OCI-LY3 (cell line): ENCODE results near the gene SPON1.
"Not testable (repeated sequence)": the region's sequence is repeated elsewhere in the genome, so short reads cannot be mapped to it uniquely, and the experiment has no call there.

Source experiments
- H2AFZ ChIP-seq: fragments of 200-600, 300-600 bp; shearing (Covaris generic); 2 replicates; pipeline ENCODE4 v1.6.0; 2014; ENCODE audit warnings: antibody characterized with exemption, low read depth, low read length
- H3K27ac ChIP-seq: fragments of 200-600, 300-600 bp; sonication (generic); 2 replicates; pipeline ENCODE4 v1.5.1; 2014; ENCODE audit warnings: mild to moderate bottlenecking, low read length, moderate library complexity, mixed read lengths
- H3K27me3 ChIP-seq: fragments of 200-600, 300-600 bp; sonication (generic); 2 replicates; pipeline ENCODE4 v1.6.1; 2014; ENCODE audit warnings: low read depth, low read length, mixed read lengths
- H3K36me3 ChIP-seq: fragments of 200-600, 300-600 bp; sonication (generic); replicated peaks from 2 replicates; pipeline ENCODE3; 2014; ENCODE audit warnings: low read depth, low read length, mixed read lengths
- H3K4me1 ChIP-seq: fragments of 300-600, 200-600 bp; sonication (generic); 2 replicates; pipeline ENCODE4 v1.6.1; 2014; ENCODE audit warnings: low read length, mixed read lengths
- H3K4me2 ChIP-seq: fragments of 200-600, 300-600 bp; sonication (generic); 2 replicates; pipeline ENCODE4 v1.6.1; 2014; ENCODE audit warnings: low read length, mixed read lengths
- H3K4me3 ChIP-seq: fragments of 300-600, 200-600 bp; sonication (generic); 2 replicates; pipeline ENCODE4 v1.5.1; 2014; ENCODE audit warnings: antibody characterized with exemption, mild to moderate bottlenecking, low read length, moderate library complexity
- H3K79me2 ChIP-seq: fragments of 300-600, 200-600 bp; shearing (Covaris generic); 2 replicates; pipeline ENCODE4 v1.6.1; 2014; ENCODE audit warnings: mild to moderate bottlenecking, low read length, mixed read lengths
- H3K9ac ChIP-seq: fragments of 300-600, 200-600 bp; shearing (Covaris generic); 2 replicates; pipeline ENCODE4 v1.6.0; 2014; ENCODE audit warnings: mild to moderate bottlenecking, low read length, moderate library complexity
- H3K9me3 ChIP-seq: fragments of 200-600, 300-600 bp; shearing (Covaris generic); 2 replicates; pipeline ENCODE4 v1.6.1; 2014; ENCODE audit warnings: low read length, mixed read lengths; ENCODE audit not compliant: insufficient read depth
- H4K20me1 ChIP-seq: fragments of 200-600, 300-600 bp; sonication (generic); 2 replicates; pipeline ENCODE4 v1.6.1; 2016; ENCODE audit warnings: low read length, mixed read lengths; ENCODE audit not compliant: insufficient read depth
- EZH2phosphoT487 ChIP-seq: fragments of 200-600 bp; shearing (Covaris generic); IDR thresholded peaks from 2 replicates; pipeline ENCODE4 v1.6.1; 2018; ENCODE audit warnings: antibody characterized with exemption, mixed run types, low read depth
- TF ChIP-seq, protein P1 (sequence below): fragments of 200-600, 300-600 bp; sonication (generic); IDR thresholded peaks from 2 replicates; pipeline ENCODE4 v1.5.1; 2014; ENCODE audit warnings: antibody characterized with exemption, low read length, low read depth

The SPON1 gene

DNA sequence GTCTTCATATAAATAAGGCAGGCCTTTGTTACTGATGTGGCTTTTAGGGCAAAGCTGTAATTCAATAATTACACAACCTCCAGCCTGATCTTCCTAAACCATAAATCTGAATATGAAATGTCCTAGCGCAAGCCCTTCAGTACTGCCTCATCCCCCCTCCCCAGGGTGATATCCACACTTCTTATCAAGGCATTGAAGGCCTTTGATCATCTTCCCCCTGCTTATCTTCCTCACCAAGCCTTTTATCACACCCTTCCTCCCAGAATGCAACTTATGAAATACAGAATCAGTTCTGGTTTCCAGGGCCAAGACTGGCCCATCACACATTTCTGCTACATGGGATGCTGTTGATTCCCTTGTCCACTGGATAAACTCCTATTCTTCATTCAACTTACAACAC lies 12.1 kb downstream of the SPON1 start:
- Histone ChIP-seq H3K9me3 (no peaks in the 10 kb centered on the region), H2AFZ (no peak overlapping the region), H3K79me2 (no peaks in the 10 kb centered on the region), H3K4me1 (no peaks in the 10 kb centered on the region), H3K36me3 (no peaks in the 10 kb centered on the region), H3K27ac (no peak overlapping the region), H3K27me3 (peaks cover 20% of the 10 kb centered on the region; the same call in 1 of the 2 replicates), H3K4me3 (no peak overlapping the region), H4K20me1 (no peaks in the 10 kb centered on the region), H3K9ac (no peak overlapping the region), H3K4me2 (no peak overlapping the region)
- no peak for TF ChIP-seq EZH2phosphoT487
- TF ChIP-seq, protein P1, sequence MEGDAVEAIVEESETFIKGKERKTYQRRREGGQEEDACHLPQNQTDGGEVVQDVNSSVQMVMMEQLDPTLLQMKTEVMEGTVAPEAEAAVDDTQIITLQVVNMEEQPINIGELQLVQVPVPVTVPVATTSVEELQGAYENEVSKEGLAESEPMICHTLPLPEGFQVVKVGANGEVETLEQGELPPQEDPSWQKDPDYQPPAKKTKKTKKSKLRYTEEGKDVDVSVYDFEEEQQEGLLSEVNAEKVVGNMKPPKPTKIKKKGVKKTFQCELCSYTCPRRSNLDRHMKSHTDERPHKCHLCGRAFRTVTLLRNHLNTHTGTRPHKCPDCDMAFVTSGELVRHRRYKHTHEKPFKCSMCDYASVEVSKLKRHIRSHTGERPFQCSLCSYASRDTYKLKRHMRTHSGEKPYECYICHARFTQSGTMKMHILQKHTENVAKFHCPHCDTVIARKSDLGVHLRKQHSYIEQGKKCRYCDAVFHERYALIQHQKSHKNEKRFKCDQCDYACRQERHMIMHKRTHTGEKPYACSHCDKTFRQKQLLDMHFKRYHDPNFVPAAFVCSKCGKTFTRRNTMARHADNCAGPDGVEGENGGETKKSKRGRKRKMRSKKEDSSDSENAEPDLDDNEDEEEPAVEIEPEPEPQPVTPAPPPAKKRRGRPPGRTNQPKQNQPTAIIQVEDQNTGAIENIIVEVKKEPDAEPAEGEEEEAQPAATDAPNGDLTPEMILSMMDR, result no peak

DNA sequence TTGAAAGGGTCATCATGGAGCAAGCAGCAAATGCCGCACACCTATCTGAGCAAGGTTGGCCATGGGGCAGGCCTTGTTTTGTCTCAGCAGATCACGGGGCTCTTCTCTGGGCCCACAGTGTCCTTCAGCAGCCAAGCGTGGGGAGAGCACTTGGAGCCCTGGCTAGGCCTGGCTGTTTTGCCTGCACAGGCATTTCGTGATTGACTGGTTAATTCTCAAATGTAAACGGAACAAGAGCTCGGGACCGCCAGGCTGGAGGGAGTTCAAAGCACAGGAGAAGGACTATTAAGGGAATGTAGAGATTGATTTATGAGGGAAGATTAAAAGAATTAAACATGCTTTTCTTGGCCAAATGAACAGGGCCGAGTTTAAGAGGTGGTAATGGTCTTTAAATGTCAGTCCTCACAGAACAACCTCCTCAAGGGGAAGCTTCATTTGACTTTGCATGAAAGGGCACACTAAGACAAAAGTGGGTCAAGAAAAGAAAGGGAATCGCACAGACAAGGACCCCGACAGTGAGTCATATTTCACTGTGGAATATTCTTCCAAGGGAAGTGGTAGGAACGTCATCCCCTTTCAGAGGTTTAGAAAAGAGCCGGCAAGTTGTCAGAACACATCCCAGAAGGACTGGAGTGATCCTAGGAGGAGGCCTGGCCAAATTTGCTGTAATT lies 20.7 kb downstream of the SPON1 start:
- Histone ChIP-seq H3K27ac (no peak overlapping the region), H3K79me2 (no peaks in the 10 kb centered on the region), H2AFZ (no peak overlapping the region), H3K9me3 (no peaks in the 10 kb centered on the region), H3K9ac (no peak overlapping the region), H3K36me3 (no peaks in the 10 kb centered on the region), H3K4me2 (no peak overlapping the region), H4K20me1 (no peaks in the 10 kb centered on the region), H3K27me3 (peaks cover 7% of the 10 kb centered on the region; the same call in 1 of the 2 replicates), H3K4me3 (no peak overlapping the region), H3K4me1 (no peaks in the 10 kb centered on the region)
- TF ChIP-seq, protein P1, result no peak
- no peak for TF ChIP-seq EZH2phosphoT487

DNA sequence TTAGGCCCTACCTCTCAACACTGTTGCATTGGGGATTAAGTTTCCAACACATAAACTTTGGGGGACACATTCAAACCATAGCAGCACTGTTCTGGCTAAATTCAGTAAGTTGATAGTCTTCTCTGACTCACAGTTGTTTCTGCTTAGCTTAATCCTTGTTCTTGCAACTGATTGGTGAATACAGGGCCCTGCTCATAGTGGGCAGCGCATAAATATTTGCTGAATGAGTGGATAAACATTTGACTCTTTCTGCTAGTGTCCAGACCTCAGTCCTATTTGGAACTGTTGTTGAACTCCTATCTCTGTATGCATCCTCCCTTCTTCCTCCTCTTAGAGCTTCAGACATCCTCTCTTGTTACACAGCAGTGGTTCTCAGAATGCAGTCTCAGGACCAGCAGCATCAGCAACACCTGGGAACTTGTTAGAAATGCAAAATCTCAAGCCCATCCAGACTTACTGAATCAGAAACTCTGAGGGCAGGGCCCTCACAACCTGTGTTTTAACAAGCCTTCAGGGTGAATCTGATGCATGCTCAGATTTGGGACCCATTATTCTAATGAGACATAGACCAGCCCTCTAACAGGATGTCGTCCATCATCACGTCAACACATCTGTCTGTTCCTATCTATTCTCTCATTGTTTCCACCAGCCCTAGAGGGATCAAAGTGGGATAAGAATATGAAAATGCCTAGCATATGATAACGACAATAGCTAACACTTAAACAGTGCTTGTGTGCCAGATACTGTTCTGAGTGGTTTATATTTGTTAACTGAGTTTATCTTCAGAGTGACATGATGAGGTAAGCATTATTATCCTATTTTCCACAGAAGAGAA lies 22.3 kb downstream of the SPON1 start:
- Histone ChIP-seq H3K27me3 (no peaks in the 10 kb centered on the region), H3K27ac (no peak overlapping the region), H3K79me2 (no peaks in the 10 kb centered on the region), H3K9ac (no peak overlapping the region), H3K36me3 (no peaks in the 10 kb centered on the region), H2AFZ (no peak overlapping the region), H3K4me3 (no peak overlapping the region), H4K20me1 (no peaks in the 10 kb centered on the region), H3K4me1 (no peaks in the 10 kb centered on the region), H3K9me3 (no peaks in the 10 kb centered on the region), H3K4me2 (no peak overlapping the region)
- TF ChIP-seq, protein P1, result no peak
- no peak for TF ChIP-seq EZH2phosphoT487

DNA sequence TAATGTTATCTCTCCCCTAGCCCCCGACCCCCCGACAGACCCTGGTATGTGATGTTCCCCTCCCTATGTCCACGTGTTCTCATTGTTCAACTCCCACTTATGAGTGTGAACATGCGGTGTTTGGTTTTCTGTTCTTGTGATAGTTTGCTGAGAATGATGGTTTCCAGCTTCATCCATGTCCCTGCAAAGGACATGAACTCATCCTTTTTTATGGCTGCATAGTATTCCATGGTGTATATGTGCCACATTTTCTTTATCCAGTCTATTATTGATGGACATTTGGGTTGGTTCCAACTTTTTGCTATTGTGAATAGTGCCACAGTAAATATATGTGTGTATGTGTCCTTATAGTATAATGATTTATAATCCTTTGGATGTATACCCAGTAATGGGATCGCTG lies 24.2 kb downstream of the SPON1 start:
- H3K4me3 ChIP-seq, H4K20me1 ChIP-seq, H3K4me2 ChIP-seq, H3K36me3 ChIP-seq, H3K27me3 ChIP-seq, H3K9ac ChIP-seq, H3K9me3 ChIP-seq, H3K4me1 ChIP-seq, H2AFZ ChIP-seq, H3K79me2 ChIP-seq, H3K27ac ChIP-seq: not testable (repeated sequence)

DNA sequence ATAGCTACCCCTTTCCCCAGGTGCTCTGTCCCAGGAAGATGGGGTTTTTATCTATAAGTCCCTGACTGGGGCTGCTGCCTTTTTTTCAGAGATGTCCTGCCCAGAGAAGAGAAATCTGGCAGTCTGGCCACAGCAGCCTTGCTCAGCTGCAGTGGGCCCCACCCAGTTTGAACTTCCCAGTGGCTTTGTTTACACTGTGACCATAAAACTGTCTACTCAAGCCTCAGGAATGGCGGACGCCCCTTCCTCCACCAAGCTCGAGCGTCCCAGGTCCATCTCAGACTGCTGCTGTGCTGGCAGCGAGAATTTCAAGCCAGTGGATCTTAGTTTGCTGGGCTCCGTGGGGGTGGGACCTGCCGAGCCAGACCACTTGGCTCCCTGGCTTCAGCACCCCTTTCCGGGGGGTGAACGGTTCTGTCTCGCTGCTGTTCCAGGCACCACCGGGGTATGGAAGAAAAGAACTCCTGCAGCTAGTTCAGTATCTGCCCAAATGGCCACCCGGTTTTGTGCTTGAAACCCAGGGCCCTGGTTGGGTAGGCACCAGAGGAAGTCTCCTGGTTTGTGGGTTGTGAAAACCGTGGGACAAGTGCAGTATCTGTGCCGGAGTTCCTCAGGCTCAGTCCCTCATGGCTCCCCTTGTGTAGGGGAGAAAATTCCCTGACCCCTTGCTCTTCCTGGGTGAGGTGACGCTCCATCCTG lies 29.8 kb downstream of the SPON1 start:
- H3K9me3 ChIP-seq, H3K79me2 ChIP-seq, H3K9ac ChIP-seq, H3K27me3 ChIP-seq, H4K20me1 ChIP-seq, H3K4me3 ChIP-seq, H3K4me1 ChIP-seq, H2AFZ ChIP-seq, H3K4me2 ChIP-seq, H3K36me3 ChIP-seq, H3K27ac ChIP-seq: not testable (repeated sequence)
